Epithelial cell of prostate (primary cell): ENCODE results near the gene PODN.
A peak's percentile ranks its signal among the peaks of the same experiment; 100 is the strongest.

Source experiments
- DNase-seq: peaks from one replicate; pipeline ENCODE4 v3.0.0-alpha.2; 2011; ENCODE audit warnings: low read depth, low spot score
- H3K27ac ChIP-seq: fragments of 450-650 bp; 2 replicates; pipeline ENCODE4 v1.5.1; 2017; ENCODE audit warnings: mild to moderate bottlenecking

Gene PODN

DNA sequence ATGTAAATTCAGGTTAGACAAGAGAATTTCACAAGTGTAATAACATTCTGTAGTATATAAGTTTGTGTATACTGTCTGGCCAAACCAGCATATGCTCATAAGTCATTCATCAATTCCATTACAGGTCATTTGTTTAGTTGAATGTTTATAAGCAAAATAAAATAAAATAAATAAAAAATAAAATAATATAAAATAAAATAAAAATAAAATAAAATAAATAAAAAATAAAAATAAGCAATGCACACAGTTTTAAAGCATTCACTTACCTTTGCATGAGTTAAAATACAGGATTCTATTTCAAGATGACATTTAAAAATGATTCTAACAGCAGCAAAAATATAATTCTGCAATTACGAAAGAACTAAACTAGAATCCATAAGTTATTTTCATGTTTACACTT lies 9.9 kb downstream of the PODN start:
- no peak overlapping the region for H3K27ac ChIP-seq
- DNase-seq, result no peak

DNA sequence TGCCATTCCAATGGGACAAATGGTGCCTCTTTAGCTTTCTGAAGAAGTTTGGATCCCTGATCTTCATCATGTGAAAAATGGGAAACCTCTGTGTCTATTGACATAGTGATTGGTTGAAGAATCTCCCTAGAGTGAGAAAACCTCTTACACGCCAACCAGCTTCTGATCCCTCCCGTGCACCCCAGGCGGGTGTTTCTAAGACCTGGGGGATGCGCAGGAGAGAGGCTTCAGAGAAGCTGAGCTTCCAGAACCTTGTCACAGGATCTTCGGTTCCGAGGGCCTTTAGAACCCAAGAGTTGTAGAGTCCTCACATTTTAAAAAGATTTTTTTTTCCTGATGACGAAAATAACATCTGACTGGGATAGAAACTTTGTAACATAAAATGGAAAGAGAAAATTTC lies 11.3 kb downstream of the PODN start:
- DNase-seq, result no peak
- H3K27ac ChIP-seq, result no peak overlapping the region

DNA sequence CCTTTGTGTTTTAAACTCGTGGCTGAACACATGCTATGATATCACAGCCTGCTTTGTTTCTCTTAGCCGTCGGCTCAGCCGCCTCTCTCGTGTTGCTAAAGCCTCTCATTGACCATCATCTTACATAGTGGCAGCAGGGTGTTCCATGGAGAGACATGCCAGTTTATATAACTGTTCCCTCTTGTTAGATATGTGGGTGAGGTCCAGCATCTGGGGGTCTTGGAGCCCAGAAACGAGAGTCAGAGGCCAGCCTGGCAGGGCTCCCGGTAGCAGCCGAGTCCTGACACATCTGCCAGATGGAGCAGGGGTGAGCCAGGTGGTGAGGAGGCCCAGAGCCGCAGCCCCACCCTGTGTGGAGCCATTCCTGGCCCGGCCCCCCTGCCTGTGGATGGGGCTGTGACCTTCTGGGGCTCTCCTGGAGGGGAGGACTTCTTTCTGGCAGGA lies 11.9 kb downstream of the PODN start:
- DNase-seq, result no peak
- no peak overlapping the region for H3K27ac ChIP-seq

DNA sequence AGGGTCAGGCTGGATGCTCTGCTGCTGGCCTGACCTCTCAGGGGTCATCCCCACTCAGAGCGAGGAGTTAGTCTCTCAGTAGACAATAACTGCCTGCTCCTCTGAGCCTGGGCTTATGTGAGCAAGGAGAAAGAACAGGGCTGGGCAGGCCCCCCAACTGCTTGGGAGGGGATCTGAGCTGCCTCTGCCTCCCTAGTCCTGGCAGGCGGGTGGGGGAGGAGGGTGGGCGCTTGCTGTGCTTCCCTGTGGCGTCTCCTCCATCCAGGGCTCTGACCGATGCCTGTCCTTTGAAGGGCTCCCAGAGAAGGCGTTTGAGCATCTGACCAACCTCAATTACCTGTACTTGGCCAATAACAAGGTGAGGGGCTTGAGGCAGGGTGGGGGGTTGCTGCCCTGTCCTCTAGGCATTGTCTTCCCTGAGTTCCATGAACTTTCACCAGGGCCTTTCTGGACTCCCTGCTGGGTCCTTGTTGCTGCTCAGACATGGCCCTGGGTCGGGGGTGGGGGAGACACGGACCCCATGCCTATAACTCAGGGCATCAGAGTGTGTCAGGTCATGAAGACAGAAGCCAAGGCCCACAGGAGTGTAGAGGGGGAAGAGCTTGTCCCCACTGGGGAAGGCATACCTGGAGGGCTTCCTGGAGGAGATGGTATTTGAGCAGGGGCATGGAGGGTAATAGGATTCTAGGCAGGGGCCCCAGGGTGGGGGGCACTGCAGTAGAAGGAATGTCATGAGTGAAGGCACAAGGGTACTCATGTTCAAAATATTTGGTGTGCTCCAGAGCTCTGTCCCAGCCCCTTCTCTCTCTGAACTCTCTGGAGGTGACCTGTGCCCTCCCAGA lies 12.5 kb downstream of the PODN start:
- no peak for DNase-seq
- no peak overlapping the region for H3K27ac ChIP-seq

DNA sequence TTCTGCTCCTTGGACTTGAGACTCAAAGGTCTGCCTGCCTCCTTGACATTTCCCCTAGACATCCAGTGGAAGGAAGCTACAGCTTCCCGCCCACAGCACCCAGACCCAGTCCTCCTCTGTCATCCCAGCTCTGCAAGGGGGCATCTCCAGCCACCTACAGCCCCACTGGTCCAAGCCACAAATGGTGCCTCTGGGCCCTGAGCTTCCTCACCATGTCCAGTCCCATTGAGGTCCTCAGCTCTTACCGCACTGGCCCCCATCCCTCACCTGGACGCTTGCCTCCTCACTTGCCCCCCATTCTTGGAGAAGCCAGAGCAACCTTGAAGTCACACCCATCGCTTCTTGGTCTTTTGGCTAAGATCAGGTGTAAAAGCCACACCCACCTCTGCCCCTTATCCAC lies 13.2 kb downstream of the PODN start:
- DNase-seq, result no peak
- H3K27ac ChIP-seq, result no peak overlapping the region

DNA sequence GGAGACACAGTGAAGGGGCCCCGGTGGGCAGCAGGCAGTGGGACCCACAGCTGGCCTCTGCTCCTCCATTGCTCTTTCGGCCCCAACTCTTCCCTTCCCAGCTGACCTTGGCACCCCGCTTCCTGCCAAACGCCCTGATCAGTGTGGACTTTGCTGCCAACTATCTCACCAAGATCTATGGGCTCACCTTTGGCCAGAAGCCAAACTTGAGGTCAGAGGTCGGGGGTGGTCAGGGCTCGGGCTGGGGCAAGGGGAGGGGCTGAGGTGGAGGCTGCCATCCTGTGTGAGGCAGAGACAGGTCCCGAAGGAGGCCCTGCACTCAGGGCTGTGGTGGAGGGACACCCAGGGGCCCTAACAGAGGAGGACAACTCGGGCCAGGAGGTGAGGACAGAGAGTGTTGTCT lies 13.7 kb downstream of the PODN start:
- H3K27ac ChIP-seq, result no peak overlapping the region
- DNase-seq, result no peak

DNA sequence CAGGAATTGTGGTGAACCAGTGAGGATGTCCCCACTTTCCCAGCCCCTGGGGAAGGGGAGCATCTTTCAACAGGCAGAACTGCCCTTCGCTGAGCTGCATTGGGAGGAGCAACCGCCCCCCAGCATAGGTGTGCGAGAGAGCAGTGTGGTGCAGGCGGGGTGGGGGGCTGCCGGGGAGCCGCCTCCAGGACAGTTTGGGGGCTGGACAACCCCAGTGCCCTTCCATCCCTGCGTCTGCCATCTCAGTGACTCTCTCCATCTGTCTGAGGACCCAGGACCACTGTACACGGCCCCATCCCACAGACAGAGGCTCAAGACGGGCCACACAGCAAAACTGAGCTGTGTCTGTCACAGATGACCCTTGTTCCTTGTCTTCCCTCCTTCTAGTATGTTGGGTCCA lies 14.2 kb downstream of the PODN start:
- no peak for DNase-seq
- no peak overlapping the region for H3K27ac ChIP-seq

DNA sequence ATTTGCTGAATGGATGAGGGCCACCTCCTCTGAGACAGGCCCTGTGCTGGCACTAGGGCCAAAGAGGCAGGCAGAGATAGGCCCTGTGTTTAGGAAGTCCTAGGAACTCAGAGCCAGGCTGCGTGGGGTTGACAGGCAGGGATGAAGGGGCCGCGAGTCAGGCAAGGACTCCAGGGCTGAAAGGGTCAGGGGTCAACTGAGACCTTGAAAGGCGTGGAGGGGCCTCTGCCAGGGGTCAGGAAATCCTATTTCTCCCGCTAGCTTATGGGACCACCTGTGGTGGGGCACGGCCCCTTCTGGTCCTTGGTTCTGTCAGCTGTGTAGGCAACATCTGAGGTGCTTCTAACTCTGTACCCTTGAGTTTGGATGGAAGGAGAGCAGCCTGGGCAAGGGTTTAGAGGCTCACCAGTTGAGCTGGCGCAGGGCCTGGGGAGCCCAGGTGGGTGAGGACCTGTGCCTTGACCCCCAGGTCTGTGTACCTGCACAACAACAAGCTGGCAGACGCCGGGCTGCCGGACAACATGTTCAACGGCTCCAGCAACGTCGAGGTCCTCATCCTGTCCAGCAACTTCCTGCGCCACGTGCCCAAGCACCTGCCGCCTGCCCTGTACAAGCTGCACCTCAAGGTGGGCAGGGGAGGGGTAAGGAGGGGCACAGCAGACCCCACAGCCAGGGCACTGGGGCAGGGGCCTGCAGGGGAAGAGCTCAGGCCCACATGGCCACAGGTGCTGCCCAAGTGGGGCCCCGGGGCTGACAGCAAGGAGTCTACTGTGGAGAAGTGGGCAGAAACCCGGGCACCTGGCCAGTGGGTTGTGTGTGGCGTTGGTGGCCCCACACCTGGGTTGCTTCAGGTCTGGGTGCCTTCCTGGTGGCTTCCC lies 14.9 kb downstream of the PODN start:
- no peak for DNase-seq
- H3K27ac ChIP-seq, result no peak overlapping the region

DNA sequence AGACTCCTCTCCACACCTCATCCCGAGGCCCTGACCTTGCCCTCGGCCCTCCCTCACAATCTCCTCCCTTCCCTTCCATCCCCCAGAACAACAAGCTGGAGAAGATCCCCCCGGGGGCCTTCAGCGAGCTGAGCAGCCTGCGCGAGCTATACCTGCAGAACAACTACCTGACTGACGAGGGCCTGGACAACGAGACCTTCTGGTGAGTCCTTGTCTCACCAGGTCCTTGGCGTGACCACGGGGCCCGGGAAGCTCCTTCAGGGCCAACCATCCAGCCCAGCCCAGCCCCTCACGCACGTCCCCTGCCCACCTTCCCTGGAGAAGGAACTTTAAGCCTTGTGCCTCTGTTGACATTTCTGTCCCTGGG lies 15.6 kb downstream of the PODN start:
- no peak for DNase-seq
- no peak overlapping the region for H3K27ac ChIP-seq

DNA sequence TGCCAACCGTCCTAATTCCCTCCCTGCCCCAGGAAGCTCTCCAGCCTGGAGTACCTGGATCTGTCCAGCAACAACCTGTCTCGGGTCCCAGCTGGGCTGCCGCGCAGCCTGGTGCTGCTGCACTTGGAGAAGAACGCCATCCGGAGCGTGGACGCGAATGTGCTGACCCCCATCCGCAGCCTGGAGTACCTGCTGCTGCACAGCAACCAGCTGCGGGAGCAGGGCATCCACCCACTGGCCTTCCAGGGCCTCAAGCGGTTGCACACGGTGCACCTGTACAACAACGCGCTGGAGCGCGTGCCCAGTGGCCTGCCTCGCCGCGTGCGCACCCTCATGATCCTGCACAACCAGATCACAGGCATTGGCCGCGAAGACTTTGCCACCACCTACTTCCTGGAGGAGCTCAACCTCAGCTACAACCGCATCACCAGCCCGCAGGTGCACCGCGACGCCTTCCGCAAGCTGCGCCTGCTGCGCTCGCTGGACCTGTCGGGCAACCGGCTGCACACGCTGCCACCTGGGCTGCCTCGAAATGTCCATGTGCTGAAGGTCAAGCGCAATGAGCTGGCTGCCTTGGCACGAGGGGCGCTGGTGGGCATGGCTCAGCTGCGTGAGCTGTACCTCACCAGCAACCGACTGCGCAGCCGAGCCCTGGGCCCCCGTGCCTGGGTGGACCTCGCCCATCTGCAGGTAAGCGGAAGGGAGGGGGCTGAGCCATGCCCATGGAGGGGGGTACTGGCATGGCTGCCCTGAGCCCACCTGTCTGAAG lies 16.5 kb downstream of the PODN start:
- DNase-seq, result no peak
- no peak overlapping the region for H3K27ac ChIP-seq

DNA sequence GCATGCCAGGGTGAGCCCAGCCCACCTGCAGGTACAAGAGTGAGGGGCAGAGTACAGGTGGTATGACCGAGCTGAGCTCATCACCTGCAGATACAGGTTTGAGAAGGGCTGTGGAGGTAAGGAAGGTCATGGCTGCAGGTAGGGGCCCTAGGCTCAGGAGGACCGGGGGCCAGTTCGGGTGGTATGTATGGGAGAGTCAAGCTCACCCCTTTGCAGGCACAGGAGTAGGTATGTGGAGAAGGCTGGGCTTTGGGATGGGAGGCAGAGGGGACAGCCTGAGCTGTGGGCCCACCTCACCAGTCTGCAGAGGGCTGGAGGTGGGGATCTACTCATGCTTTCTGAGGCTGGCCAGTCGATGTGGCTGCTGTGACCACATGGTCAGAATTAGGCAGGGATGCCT lies 17.2 kb downstream of the PODN start:
- no peak overlapping the region for H3K27ac ChIP-seq
- no peak for DNase-seq

DNA sequence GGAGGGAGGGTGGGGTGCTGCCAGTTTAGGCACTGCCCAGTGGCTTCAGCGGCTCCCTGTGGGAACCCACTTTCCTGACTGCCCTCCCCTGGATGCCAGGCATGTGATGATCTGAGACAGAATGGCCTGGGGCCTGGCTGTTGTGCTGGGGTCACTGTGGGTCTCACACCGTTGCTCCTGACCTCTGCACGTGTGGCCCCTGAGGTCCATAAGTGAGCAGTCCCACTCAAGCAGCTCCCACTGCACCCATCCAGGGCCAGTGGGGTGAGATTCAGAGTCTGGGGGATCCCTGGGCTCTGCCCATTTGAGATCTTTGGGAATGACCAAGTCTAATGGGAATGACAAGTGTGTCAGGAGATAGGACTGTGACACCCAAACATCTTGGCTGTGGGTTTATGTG lies 18.0 kb downstream of the PODN start:
- H3K27ac ChIP-seq, result no peak overlapping the region
- DNase-seq, result no peak

DNA sequence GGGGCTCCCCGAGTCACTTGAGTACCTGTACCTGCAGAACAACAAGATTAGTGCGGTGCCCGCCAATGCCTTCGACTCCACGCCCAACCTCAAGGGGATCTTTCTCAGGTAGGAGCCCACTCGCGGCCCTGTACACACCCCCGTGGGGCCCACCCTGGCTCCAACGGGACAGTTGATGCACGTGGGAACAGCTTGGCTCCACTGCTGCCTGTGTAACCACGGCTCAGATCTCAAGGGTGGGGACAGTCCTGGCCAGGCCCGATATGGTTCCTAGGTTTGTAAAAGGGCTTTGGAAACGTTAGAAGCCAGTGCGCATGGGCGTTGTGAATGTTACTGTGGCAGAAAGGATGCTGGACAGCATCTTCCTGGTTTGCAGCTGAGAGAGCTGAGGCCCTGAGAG lies 18.8 kb downstream of the PODN start:
- no peak for DNase-seq
- H3K27ac ChIP-seq, result no peak overlapping the region

DNA sequence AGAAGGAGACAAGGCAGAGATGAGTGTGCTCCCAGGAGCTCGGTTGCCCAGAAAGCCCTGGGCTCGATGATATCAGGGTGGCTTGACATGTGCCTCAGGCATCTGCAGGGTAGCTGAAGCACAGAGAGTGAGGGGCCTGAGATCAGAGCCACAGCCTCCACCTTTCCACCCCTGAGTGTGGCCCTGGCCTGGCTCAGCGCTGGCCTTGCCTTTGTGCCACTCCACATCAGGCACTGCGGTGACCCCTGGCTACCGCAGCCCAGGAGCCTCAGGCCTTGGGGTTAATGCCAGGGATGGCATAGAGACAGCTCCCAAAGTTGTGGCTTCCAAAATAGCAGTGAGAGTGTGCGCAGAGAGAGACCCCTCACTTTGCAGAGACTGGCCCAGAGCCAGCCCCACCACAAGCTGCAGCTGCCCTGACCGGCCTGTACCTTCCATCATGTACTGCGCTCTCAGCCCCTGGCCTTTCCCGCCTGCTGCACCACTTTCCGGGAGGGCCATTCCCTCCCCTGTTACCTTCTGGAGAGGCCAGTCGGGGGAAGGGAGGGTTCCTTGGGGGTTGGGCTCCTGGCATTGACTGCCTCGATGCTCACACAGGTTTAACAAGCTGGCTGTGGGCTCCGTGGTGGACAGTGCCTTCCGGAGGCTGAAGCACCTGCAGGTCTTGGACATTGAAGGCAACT lies 19.5 kb downstream of the PODN start:
- no peak overlapping the region for H3K27ac ChIP-seq
- DNase-seq, result no peak

DNA sequence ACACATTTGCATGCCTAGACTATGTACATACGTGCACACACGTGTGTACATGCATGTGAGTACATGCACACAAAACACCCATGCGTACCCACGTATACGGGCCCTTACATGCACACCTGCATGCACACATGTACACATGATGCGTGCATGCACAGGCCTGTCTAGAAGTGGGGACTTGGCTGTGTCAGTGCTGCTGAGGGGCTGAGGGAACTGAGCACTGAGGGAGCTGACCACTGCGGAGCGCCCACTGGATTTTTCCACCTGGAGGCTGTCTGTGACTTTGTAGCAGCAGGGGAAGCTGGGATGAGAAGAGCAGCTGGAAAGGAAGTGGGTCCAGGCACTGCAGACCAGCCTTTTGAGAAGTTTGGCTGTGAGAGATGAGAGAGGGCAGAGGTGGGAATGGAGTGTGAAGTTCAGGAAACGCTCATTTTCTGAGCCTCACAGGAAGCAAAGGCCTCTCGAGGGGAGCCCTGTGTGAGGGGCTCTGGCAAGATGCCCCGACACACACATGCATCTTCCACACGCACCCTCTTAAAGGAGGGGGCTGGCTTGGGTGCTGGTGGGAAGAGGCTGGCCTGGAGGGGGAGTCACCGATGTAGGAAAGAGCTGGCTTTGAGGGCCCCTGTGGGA lies 20.9 kb downstream of the PODN start:
- H3K27ac ChIP-seq, result no peak overlapping the region
- no peak for DNase-seq

DNA sequence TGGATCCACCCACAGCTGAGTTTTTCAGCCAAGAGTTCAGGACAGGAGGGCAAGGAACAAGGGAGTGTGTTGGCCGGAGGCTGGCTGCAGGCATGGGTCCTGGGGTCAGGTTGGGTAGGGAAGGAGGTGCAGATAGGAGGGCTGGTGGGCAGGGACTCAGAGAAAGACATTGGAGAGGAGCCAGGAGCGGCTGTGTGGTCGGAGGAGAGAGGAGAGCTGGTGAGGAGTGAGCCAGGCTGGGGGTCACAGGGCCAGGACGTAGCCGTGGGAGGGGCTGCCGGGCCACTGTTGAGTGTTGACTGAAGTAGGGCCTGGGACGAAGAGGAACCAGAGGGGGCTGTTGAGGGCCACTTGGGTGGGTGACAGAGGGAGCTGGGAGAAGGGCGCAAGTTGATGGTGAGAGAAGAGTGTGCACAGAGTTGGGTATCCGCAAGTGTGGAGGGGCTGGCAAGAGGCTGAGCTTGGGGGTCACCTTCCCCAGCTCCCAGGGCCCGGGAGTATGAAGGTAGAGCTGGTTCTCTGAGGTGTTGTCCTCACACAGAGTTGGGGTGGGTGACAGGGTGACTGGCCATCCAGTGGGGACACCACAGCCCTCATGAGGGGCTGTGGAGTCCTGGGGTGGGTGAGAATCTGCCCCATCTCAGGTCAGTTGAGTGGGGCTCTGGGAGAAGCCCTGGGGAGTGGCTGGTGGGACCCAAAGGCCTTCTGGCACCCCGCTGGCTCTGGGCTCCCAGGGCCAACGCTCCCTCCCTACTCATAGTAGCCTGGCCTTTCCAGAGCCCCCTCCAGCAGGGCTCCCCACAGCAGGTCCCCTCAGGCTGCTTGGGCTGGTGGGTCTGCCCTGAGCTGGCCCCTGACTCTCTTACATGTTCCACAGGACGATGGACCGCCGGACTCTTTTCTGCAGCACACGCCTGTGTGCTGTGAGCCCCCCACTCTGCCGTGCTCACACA lies 21.9 kb downstream of the PODN start:
- H3K27ac ChIP-seq, result no peak overlapping the region

DNA sequence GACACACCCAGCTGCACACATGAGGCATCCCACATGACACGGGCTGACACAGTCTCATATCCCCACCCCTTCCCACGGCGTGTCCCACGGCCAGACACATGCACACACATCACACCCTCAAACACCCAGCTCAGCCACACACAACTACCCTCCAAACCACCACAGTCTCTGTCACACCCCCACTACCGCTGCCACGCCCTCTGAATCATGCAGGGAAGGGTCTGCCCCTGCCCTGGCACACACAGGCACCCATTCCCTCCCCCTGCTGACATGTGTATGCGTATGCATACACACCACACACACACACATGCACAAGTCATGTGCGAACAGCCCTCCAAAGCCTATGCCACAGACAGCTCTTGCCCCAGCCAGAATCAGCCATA lies 22.6 kb downstream of the PODN start:
- H3K27ac ChIP-seq, result no peak overlapping the region
- DNase-seq, result peak; percentile 10

More for the DNA sequence above, 21.9 kb downstream of the PODN start:
- no peak for DNase-seq

DNA sequence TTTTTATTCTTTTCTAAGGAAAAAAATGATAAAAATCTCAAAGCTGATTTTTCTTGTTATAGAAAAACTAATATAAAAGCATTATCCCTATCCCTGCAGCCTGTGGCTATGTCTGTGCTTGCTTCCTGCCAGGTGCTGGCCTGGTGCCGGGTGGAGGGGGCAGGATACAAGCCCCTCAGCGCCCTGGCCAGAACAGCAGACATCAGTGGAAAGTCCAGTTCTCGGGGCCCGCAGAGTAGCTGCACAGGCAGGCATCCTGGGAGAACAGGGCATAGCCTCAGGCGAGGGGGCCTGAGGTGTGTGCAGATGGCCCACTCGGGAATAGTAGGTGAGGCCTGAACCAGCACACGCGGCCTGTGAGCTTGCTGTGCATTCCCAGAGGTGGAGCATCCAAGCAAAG lies 23.4 kb downstream of the PODN start:
- no peak overlapping the region for H3K27ac ChIP-seq
- no peak for DNase-seq
